GM20000 (cell line): Measurements from ENCODE around the gene SPP2.

ENCODE experiments used
- DNase-seq: peaks from one replicate; pipeline ENCODE4 v3.0.0; 2012; ENCODE audit warnings: low spot score
- CTCF ChIP-seq: IDR thresholded peaks from 2 replicates; pipeline ENCODE4 v1.5.1; 2012; ENCODE audit warnings: mild to moderate bottlenecking, control low read depth; ENCODE audit errors: extremely low read depth, missing control alignments

Gene SPP2

GRCh38 chr2:234060236-234060635, 9.7 kb downstream of the SPP2 start:
- TF ChIP-seq CTCF, result no peak
- no peak for DNase-seq

- TF ChIP-seq CTCF, result no peak
- DNase-seq, result no peak
These were observed 11.2 kb downstream of the SPP2 start for GRCh38 chr2:234061624-234062257.

- DNase-seq, result no peak
- no peak for TF ChIP-seq CTCF
These were observed 16.1 kb downstream of the SPP2 start for GRCh38 chr2:234066587-234066986.

GRCh38 chr2:234071664-234072063, 21.2 kb downstream of the SPP2 start:
- DNase-seq, result no peak
- no peak for TF ChIP-seq CTCF

GRCh38 chr2:234072454-234072853, 22.0 kb downstream of the SPP2 start:
- no peak for TF ChIP-seq CTCF

GRCh38 chr2:234074751-234075517, 24.4 kb downstream of the SPP2 start:
- TF ChIP-seq CTCF, result no peak
- DNase-seq, result no peak

More at GRCh38 chr2:234072454-234072853, 22.0 kb downstream of the SPP2 start:
- no peak for DNase-seq

GRCh38 chr2:234075518-234075915, 25.0 kb downstream of the SPP2 start:
- no peak for DNase-seq
- no peak for TF ChIP-seq CTCF
